ENCODE data around the gene ZNF197.
A peak's percentile ranks its signal among the peaks of the same experiment; 100 is the strongest.
"Not testable (repeated sequence)": the region's sequence is repeated elsewhere in the genome, so short reads cannot be mapped to it uniquely, and the experiment has no call there.

The ZNF197 gene

GRCh38 chr3:44624749-44625480, at the start of gene ZNF197:
Gene ZNF197 (plus strand): TSS chr3:44625036. CDS start chr3:44629155, 4,119 bp downstream.
- FAIRE-seq, result peak; percentile 93

GRCh38 chr3:44576613-44577012, 48.2 kb upstream of the ZNF197 start:
- FAIRE-seq, result no peak

- not testable (repeated sequence) for FAIRE-seq
Observed at GRCh38 chr3:44577354-44577952, 47.4 kb upstream of the ZNF197 start.

GRCh38 chr3:44578316-44578715, 46.5 kb upstream of the ZNF197 start:
- FAIRE-seq, result not testable (repeated sequence)

GRCh38 chr3:44578924-44579515, 45.8 kb upstream of the ZNF197 start:
- not testable (repeated sequence) for FAIRE-seq

GRCh38 chr3:44579749-44580148, 45.1 kb upstream of the ZNF197 start:
- FAIRE-seq, result not testable (repeated sequence)

- not testable (repeated sequence) for FAIRE-seq
Observed at GRCh38 chr3:44580971-44581370, 43.9 kb upstream of the ZNF197 start.

- no peak for FAIRE-seq
Observed at GRCh38 chr3:44584646-44585501, 40.0 kb upstream of the ZNF197 start, which contains the start of gene ZNF660. Gene ZNF660 (plus strand): TSS chr3:44584964. CDS start chr3:44594194, 9,230 bp downstream.

- FAIRE-seq, result no peak
Observed at GRCh38 chr3:44596621-44597020, 28.2 kb upstream of the ZNF197 start.

GRCh38 chr3:44601749-44602148, 23.1 kb upstream of the ZNF197 start:
- FAIRE-seq, result no peak

- no peak for FAIRE-seq
Observed at GRCh38 chr3:44612678-44613077, 12.2 kb upstream of the ZNF197 start.

GRCh38 chr3:44628716-44629115, 3.9 kb downstream of the ZNF197 start:
- no peak for FAIRE-seq

GRCh38 chr3:44632193-44632592, 7.4 kb downstream of the ZNF197 start:
- no peak for FAIRE-seq

GRCh38 chr3:44642337-44642736, 17.5 kb downstream of the ZNF197 start:
- no peak for FAIRE-seq

GRCh38 chr3:44643024-44643423, 18.2 kb downstream of the ZNF197 start:
- no peak for FAIRE-seq

GRCh38 chr3:44647771-44648170, 22.9 kb downstream of the ZNF197 start:
- FAIRE-seq, result no peak

- FAIRE-seq, result peak; percentile 88
Observed at GRCh38 chr3:44648564-44649229, 23.9 kb downstream of the ZNF197 start, which contains the start of gene ZNF35. Gene ZNF35 (plus strand): TSS chr3:44648732. CDS start chr3:44651068, 2,336 bp downstream.

GRCh38 chr3:44649709-44650108, 24.9 kb downstream of the ZNF197 start:
- peak; percentile 51 for FAIRE-seq

- FAIRE-seq, result no peak
Observed at GRCh38 chr3:44654039-44654438, 29.2 kb downstream of the ZNF197 start.

GRCh38 chr3:44659015-44659414, 34.2 kb downstream of the ZNF197 start:
- no peak for FAIRE-seq

- FAIRE-seq, result no peak
Observed at GRCh38 chr3:44659434-44659833, 34.6 kb downstream of the ZNF197 start.

GRCh38 chr3:44661189-44661588, 36.4 kb downstream of the ZNF197 start:
- no peak for FAIRE-seq

All from G401.6 (cell line).